ENCODE results near the gene FOXE1. TPM values are rescaled to one million over a fixed set of nuclear protein-coding genes. Genes with fewer than 3 reads are reported as not detected.

Gene FOXE1
- total and polyA plus RNA-seq, 2 donors (not counting 1 experiment from before 2014, with no cell fraction given) = 2.0 TPM; not detected in 1

DNA sequence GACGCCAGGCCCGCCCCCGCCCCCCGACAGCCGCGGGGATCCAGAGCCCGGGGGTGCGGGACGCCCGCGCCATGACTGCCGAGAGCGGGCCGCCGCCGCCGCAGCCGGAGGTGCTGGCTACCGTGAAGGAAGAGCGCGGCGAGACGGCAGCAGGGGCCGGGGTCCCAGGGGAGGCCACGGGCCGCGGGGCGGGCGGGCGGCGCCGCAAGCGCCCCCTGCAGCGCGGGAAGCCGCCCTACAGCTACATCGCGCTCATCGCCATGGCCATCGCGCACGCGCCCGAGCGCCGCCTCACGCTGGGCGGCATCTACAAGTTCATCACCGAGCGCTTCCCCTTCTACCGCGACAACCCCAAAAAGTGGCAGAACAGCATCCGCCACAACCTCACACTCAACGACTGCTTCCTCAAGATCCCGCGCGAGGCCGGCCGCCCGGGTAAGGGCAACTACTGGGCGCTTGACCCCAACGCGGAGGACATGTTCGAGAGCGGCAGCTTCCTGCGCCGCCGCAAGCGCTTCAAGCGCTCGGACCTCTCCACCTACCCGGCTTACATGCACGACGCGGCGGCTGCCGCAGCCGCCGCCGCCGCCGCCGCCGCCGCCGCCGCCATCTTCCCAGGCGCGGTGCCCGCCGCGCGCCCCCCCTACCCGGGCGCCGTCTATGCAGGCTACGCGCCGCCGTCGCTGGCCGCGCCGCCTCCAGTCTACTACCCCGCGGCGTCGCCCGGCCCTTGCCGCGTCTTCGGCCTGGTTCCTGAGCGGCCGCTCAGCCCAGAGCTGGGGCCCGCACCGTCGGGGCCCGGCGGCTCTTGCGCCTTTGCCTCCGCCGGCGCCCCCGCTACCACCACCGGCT lies 1.0 kb downstream of the FOXE1 start:
- H3K4me1 ChIP-seq (ENCODE audit: control insufficient read depth, extremely low read depth, insufficient read depth, low read length) = no peaks in the 10 kb centered on the region
- no peaks in the 10 kb centered on the region for H4K20me1 ChIP-seq (ENCODE audit: control insufficient read depth, extremely low read depth, insufficient read depth, low read length)
- peak overlapping the region in 1 of 4 experiments; percentile 28 for H3K4me3 ChIP-seq (replicated peaks in 1 of 4; ENCODE audit: control extremely low read depth in 1 of 4, insufficient read depth in 1 of 4, low read depth in 3 of 4, low read length in 4 of 4)
- no peaks in the 10 kb centered on the region for H3K9me3 ChIP-seq (ENCODE audit: control insufficient read depth, insufficient read depth, low read depth, low read length)
- TF ChIP-seq, protein P1, sequence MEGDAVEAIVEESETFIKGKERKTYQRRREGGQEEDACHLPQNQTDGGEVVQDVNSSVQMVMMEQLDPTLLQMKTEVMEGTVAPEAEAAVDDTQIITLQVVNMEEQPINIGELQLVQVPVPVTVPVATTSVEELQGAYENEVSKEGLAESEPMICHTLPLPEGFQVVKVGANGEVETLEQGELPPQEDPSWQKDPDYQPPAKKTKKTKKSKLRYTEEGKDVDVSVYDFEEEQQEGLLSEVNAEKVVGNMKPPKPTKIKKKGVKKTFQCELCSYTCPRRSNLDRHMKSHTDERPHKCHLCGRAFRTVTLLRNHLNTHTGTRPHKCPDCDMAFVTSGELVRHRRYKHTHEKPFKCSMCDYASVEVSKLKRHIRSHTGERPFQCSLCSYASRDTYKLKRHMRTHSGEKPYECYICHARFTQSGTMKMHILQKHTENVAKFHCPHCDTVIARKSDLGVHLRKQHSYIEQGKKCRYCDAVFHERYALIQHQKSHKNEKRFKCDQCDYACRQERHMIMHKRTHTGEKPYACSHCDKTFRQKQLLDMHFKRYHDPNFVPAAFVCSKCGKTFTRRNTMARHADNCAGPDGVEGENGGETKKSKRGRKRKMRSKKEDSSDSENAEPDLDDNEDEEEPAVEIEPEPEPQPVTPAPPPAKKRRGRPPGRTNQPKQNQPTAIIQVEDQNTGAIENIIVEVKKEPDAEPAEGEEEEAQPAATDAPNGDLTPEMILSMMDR (conservative IDR thresholded peaks at IDR 0.05 in 1 of 2, IDR thresholded peaks at IDR 0.05 in 1 of 2; ENCODE audit: low read depth in 1 of 2, low read length in 2 of 2) = no peak
- TF ChIP-seq EZH2 (IDR thresholded peaks at IDR 0.05; ENCODE audit: low read length, missing control alignments) = peak; percentile 12
- H3K9ac ChIP-seq (ENCODE audit: insufficient read depth, low read length) = peak overlapping the region; percentile 4
- no peaks in the 10 kb centered on the region for H3K36me3 ChIP-seq (ENCODE audit: control insufficient read depth, insufficient read depth, low read length)
- peak; percentile 25 to 28 for DNase-seq (ENCODE audit: low read depth in 2 of 2)
- no peaks in the 10 kb centered on the region for H3K79me2 ChIP-seq (ENCODE audit: control insufficient read depth, insufficient read depth, low read length)
- H2AFZ ChIP-seq (ENCODE audit: low read length) = no peak overlapping the region
- H3K27me3 ChIP-seq (ENCODE audit: control insufficient read depth, insufficient read depth, low read length) = peaks cover 81% of the 10 kb centered on the region
- no peak overlapping the region for H3K27ac ChIP-seq (ENCODE audit: insufficient read depth, low read length)
- H3K4me2 ChIP-seq (ENCODE audit: extremely low read depth, insufficient read depth, low read length) = no peak overlapping the region

DNA sequence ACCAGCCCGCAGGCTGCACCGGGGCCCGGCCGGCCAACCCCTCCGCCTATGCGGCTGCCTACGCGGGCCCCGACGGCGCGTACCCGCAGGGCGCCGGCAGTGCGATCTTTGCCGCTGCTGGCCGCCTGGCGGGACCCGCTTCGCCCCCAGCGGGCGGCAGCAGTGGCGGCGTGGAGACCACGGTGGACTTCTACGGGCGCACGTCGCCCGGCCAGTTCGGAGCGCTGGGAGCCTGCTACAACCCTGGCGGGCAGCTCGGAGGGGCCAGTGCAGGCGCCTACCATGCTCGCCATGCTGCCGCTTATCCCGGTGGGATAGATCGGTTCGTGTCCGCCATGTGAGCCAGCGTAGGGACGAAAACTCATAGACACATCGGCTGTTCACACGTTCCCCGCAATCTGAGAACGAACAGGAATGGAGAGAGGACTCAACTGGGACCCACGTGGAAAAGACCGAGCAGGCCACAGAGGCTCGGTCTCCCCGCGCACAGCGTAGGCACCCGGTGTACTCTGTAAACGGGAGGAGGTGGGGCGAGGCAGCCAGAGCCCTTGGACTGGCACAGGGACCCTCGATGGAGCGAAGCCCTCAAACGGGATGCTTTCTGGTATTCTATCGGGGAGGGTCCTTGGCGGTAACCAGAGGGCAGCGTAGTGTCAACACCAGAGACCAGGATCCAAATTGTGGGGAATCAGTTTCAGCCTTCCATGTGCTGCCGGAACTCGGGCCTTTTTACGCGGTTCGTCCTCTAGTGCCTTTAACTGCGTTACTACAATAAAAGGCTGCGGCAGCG lies 1.9 kb downstream of the FOXE1 start:
- peaks cover 81% of the 10 kb centered on the region for H3K27me3 ChIP-seq (ENCODE audit: control insufficient read depth, insufficient read depth, low read length)
- H3K79me2 ChIP-seq (ENCODE audit: control insufficient read depth, insufficient read depth, low read length) = no peaks in the 10 kb centered on the region
- TF ChIP-seq, protein P1 (conservative IDR thresholded peaks at IDR 0.05 in 1 of 2, IDR thresholded peaks at IDR 0.05 in 1 of 2; ENCODE audit: low read depth in 1 of 2, low read length in 2 of 2) = no peak
- TF ChIP-seq EZH2 (IDR thresholded peaks at IDR 0.05; ENCODE audit: low read length, missing control alignments) = peak; percentile 100
- H2AFZ ChIP-seq (ENCODE audit: low read length) = no peak overlapping the region
- H3K4me1 ChIP-seq (ENCODE audit: control insufficient read depth, extremely low read depth, insufficient read depth, low read length) = no peaks in the 10 kb centered on the region
- no peaks in the 10 kb centered on the region for H4K20me1 ChIP-seq (ENCODE audit: control insufficient read depth, extremely low read depth, insufficient read depth, low read length)
- H3K9me3 ChIP-seq (ENCODE audit: control insufficient read depth, insufficient read depth, low read depth, low read length) = no peaks in the 10 kb centered on the region
- H3K4me3 ChIP-seq (replicated peaks in 1 of 4; ENCODE audit: control extremely low read depth in 1 of 4, insufficient read depth in 1 of 4, low read depth in 3 of 4, low read length in 4 of 4) = peak overlapping the region in 1 of 4 experiments; percentile 14
- no peak for DNase-seq (ENCODE audit: low read depth in 2 of 2)
- H3K27ac ChIP-seq (ENCODE audit: insufficient read depth, low read length) = no peak overlapping the region
- no peak overlapping the region for H3K4me2 ChIP-seq (ENCODE audit: extremely low read depth, insufficient read depth, low read length)
- no peak overlapping the region for H3K9ac ChIP-seq (ENCODE audit: insufficient read depth, low read length)
- H3K36me3 ChIP-seq (ENCODE audit: control insufficient read depth, insufficient read depth, low read length) = no peaks in the 10 kb centered on the region

DNA sequence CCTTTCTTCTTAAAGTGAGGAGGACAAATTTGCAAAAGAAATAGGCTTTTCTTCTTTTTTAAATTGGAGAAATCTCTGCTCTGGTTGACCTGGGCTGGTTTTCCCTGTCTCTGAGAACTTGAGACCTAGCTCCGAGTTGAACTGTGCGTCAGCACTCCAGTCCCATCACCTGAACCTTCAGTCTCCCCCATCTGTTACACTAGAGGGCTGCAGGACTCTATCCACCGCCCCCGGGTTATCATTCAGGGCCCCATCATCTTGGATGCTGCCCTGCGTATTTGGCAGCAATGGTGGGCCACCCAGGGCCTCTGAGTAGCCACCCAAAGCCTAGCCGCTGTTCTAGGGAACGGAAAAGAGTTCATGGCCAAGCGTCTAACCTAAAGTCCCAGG lies 2.5 kb downstream of the FOXE1 start:
- DNase-seq (ENCODE audit: low read depth in 2 of 2) = no peak

More for the DNA sequence above, 2.5 kb downstream of the FOXE1 start:
- no peak overlapping the region for H3K9ac ChIP-seq (ENCODE audit: insufficient read depth, low read length)
- TF ChIP-seq, protein P1 (conservative IDR thresholded peaks at IDR 0.05 in 1 of 2, IDR thresholded peaks at IDR 0.05 in 1 of 2; ENCODE audit: low read depth in 1 of 2, low read length in 2 of 2) = no peak
- no peak for TF ChIP-seq EZH2 (IDR thresholded peaks at IDR 0.05; ENCODE audit: low read length, missing control alignments)
- no peaks in the 10 kb centered on the region for H3K4me1 ChIP-seq (ENCODE audit: control insufficient read depth, extremely low read depth, insufficient read depth, low read length)
- H3K79me2 ChIP-seq (ENCODE audit: control insufficient read depth, insufficient read depth, low read length) = no peaks in the 10 kb centered on the region
- H3K4me3 ChIP-seq (replicated peaks in 1 of 4; ENCODE audit: control extremely low read depth in 1 of 4, insufficient read depth in 1 of 4, low read depth in 3 of 4, low read length in 4 of 4) = peak overlapping the region in 1 of 4 experiments; percentile 14
- no peak overlapping the region for H3K4me2 ChIP-seq (ENCODE audit: extremely low read depth, insufficient read depth, low read length)
- H4K20me1 ChIP-seq (ENCODE audit: control insufficient read depth, extremely low read depth, insufficient read depth, low read length) = no peaks in the 10 kb centered on the region
- H2AFZ ChIP-seq (ENCODE audit: low read length) = no peak overlapping the region
- no peaks in the 10 kb centered on the region for H3K9me3 ChIP-seq (ENCODE audit: control insufficient read depth, insufficient read depth, low read depth, low read length)
- no peak overlapping the region for H3K27ac ChIP-seq (ENCODE audit: insufficient read depth, low read length)
- peaks cover 83% of the 10 kb centered on the region for H3K27me3 ChIP-seq (ENCODE audit: control insufficient read depth, insufficient read depth, low read length)
- no peaks in the 10 kb centered on the region for H3K36me3 ChIP-seq (ENCODE audit: control insufficient read depth, insufficient read depth, low read length)

Data from fibroblast of lung (primary cell).